Karpas-422 (cell line): ENCODE measurements around the gene TRABD2A. TPM values are rescaled to one million over a fixed set of nuclear protein-coding genes. Genes with fewer than 3 reads are reported as not detected.

ENCODE experiments used
- DNase-seq: peaks from one replicate; pipeline ENCODE4 v3.0.0-alpha.2; 2015
- H2AFZ ChIP-seq: fragments of 200-600 bp; sonication (generic); 2 replicates; pipeline ENCODE4 v1.6.1; 2014; ENCODE audit warnings: antibody characterized with exemption, low read length, mixed read lengths
- H3K27ac ChIP-seq: fragments of 200-600 bp; sonication (generic); 2 replicates; pipeline ENCODE4 v1.5.1; 2014; ENCODE audit warnings: mild to moderate bottlenecking, low read length, moderate library complexity
- H3K27me3 ChIP-seq: fragments of 200-600 bp; sonication (generic); 2 replicates; pipeline ENCODE4 v1.6.1; 2014; ENCODE audit warnings: low read length, mixed read lengths
- H3K36me3 ChIP-seq: fragments of 200-600 bp; sonication (generic); 2 replicates; pipeline ENCODE4 v1.6.1; 2014; ENCODE audit warnings: low read length, mixed read lengths; ENCODE audit not compliant: insufficient read depth
- H3K4me1 ChIP-seq: fragments of 200-600 bp; sonication (generic); 2 replicates; pipeline ENCODE4 v1.6.1; 2014; ENCODE audit warnings: mild to moderate bottlenecking, low read length, mixed read lengths
- H3K4me2 ChIP-seq: fragments of 200-600 bp; sonication (generic); 2 replicates; pipeline ENCODE4 v1.6.1; 2014; ENCODE audit warnings: low read length, low read depth, mild to moderate bottlenecking; ENCODE audit not compliant: poor library complexity, severe bottlenecking
- H3K4me3 ChIP-seq: fragments of 200-600 bp; sonication (generic); 2 replicates; pipeline ENCODE4 v1.5.1; 2014; ENCODE audit warnings: mild to moderate bottlenecking, antibody characterized with exemption, low read length, mixed read lengths
- H3K79me2 ChIP-seq: fragments of 200-600 bp; sonication (generic); 2 replicates; pipeline ENCODE4 v1.6.1; 2014; ENCODE audit warnings: mild to moderate bottlenecking, low read length, mixed read lengths
- H3K9ac ChIP-seq: fragments of 200-600 bp; sonication (generic); 2 replicates; pipeline ENCODE4 v1.6.0; 2014; ENCODE audit warnings: low read length
- H3K9me2 ChIP-seq: fragments of 200-600 bp; sonication (generic), shearing (Covaris generic); replicated peaks from 2 replicates; pipeline ENCODE4 v1.6.0; 2014; ENCODE audit warnings: mild to moderate bottlenecking, low read length, moderate library complexity; ENCODE audit not compliant: insufficient read depth
- H3K9me3 ChIP-seq: fragments of 300-700, 200-600 bp; sonication (generic); 2 replicates; pipeline ENCODE4 v1.6.1; 2014; ENCODE audit warnings: low read length, mixed read lengths
- H4K20me1 ChIP-seq: fragments of 200-600 bp; sonication (generic); 2 replicates; pipeline ENCODE4 v1.6.1; 2014; ENCODE audit warnings: mild to moderate bottlenecking, antibody characterized with exemption, low read length, low read depth; ENCODE audit not compliant: insufficient read depth
- total RNA-seq: library from RNA; depleted of rRNA; stranded (reverse); fragments of >200 nt; shearing (Covaris generic); gene quantifications from 2 replicates; pipeline ENCODE4 v1.2.3, GENCODE V29; 2014; ENCODE audit warnings: low replicate concordance; rRNA removed

TRABD2A gene
- 0.04 and 2.4 TPM in 2 replicates for total RNA-seq

DNA sequence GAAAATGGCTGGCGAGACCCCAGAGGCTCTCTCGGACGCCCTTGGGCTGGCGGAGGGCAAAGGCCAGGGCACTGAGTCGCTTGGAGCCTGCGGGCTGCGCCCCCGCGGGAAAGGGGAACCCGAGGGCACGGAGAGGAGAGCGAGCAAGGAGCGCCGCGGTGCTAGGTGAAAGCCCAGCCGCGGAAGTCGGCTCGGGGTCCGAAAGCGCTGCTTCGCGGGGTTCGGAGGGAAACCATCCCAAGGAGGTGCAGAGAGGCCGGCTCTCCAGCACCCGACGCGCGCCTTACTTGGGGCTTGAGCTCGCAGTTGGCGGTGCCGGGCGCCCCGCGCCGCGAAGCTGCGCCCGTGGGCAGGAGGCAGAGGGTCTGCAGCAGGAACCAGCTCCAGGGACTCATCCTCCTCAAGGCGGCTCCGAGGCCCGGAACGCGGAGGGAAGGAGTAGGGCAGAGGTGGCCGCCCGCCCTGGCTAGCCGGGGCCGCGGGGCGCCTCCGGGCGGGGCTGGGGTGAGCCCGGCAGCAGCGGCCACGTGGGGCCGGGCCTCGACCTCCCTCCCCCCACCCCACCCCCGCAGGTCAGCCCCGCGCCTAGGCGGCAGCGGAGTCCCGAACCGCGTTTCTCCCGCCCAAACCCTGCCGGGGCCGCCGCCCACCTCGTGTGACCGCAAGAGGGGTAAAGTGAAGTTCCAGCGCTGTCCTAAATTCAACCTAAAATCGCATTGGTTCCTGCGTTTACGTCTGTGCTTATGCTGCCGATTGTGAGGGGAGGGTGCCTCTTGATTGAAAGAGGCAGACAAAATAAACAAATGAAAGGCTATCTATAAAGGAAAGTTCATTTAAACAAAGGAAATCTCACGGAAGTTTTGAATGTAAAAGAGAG, at the start of gene TRABD2A:
Gene TRABD2A (minus strand): TSS at position 440 of the 877 bp plus-strand sequence. CDS start 45 bp downstream, at position 395.
- peak within 1 kb of the TSS; percentile 50 for H3K9ac ChIP-seq
- H3K9me3 ChIP-seq: no peaks in the 10 kb centered on the region
- H3K79me2 ChIP-seq: no peaks in the 10 kb centered on the region

DNA sequence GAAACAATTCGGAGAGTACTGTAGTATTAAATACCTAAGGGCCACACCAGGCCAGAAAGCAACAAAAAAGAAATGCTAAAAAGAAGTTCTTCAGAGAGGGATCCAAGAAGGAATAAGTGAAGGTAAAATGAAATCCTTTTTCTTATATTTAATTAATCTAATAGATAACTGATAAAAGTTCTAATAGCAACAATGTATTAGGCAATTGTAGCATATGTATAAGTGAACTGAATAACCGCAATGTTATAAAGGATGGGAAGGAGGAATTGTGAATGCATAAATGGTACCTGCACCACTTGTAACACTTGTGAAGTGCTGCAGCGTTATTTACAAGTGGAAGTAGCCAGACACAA, 46.4 kb upstream of the TRABD2A start:
- H2AFZ ChIP-seq: 0 out of 2 replicates have a peak overlapping the region, but pooled peaks have one; percentile 87
- no peaks in the 10 kb centered on the region for H3K9me2 ChIP-seq
- peak overlapping the region; percentile 76 for H3K9ac ChIP-seq
- peak overlapping the region; percentile 72 for H3K4me3 ChIP-seq
- H3K4me1 ChIP-seq: peaks cover 33% of the 10 kb centered on the region
- H3K4me2 ChIP-seq: peak overlapping the region; percentile 80
- H3K9me3 ChIP-seq: no peaks in the 10 kb centered on the region
- DNase-seq: no peak
- H3K36me3 ChIP-seq: no peaks in the 10 kb centered on the region
- H4K20me1 ChIP-seq: no peaks in the 10 kb centered on the region
- no peak overlapping the region for H3K27ac ChIP-seq
- no peaks in the 10 kb centered on the region for H3K79me2 ChIP-seq
- H3K27me3 ChIP-seq: no peaks in the 10 kb centered on the region

More for the DNA sequence above, at the start of gene TRABD2A:
- H3K4me2 ChIP-seq: peak within 1 kb of the TSS; percentile 80
- peak within 1 kb of the TSS; percentile 58 for H3K4me3 ChIP-seq
- H2AFZ ChIP-seq: peak within 1 kb of the TSS; percentile 82
- peaks cover 22% of the 10 kb centered on the region for H3K4me1 ChIP-seq
- DNase-seq: no peak
- no peaks in the 10 kb centered on the region for H4K20me1 ChIP-seq
- H3K27ac ChIP-seq: no peak within 1 kb of the TSS
- no peaks in the 10 kb centered on the region for H3K9me2 ChIP-seq
- H3K27me3 ChIP-seq: no peaks in the 10 kb centered on the region
- no peaks in the 10 kb centered on the region for H3K36me3 ChIP-seq

DNA sequence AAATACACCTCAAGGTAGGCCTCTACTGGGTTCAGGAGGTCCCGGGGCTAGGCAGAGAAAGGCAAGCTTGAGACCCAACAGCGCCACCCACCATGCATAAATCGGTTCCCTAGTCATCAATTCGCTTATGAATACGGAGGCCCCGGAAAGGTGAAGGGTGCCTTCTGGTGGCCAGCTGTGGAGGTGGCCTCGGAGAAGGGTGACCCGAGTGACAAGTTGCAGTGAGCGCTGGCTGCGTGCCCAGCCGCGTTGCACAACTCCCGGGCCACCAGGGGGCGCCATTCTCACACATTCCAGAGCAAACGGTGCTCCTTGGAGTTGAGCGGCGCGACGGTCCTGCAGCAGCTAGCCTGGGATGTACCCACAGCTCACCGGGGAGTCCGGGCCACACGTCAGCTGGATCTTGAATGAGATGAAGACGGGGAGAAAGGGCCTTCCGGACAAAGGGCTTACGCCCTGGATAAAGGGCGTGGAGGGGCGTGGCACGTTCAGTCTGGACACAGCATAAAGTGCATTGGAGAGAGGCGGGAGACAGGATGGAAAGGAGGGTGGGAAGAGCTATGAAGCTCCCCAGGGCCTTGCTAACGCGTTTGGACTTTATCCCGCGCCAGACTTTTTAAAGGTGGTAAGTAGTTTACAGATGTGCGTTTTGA, 45.0 kb upstream of the TRABD2A start:
- Histone ChIP-seq H3K9me3 (no peaks in the 10 kb centered on the region), H3K4me1 (peaks cover 33% of the 10 kb centered on the region), H3K4me3 (peak overlapping the region; percentile 72), H3K9me2 (no peaks in the 10 kb centered on the region), H3K79me2 (no peaks in the 10 kb centered on the region), H3K27me3 (no peaks in the 10 kb centered on the region), H3K9ac (peak overlapping the region; percentile 76), H3K36me3 (no peaks in the 10 kb centered on the region), H3K27ac (peak overlapping the region; percentile 55), H4K20me1 (no peaks in the 10 kb centered on the region), H2AFZ (peak overlapping the region; percentile 87), H3K4me2 (peak overlapping the region; percentile 80)
- DNase-seq: peak; percentile 99

DNA sequence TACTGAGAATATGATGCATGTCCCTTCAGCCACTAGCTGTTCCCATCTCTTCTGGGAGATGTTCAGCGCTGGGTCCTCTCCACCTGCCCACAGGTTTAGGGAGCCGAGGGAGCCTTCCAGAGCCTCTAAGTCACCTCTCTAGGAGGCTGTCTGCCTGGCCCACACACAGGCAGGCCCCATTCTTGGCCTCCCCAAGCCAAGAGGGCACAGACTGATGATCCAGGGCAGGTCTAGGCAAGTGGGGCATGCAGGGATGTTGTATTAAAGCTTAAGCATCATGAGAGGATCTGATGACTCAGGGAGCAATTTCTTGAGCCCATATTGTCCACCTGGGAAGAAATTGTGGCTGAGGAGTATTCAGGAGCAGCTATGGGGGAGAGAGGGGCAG, 44.4 kb upstream of the TRABD2A start:
- Histone ChIP-seq H3K9me2 (no peaks in the 10 kb centered on the region), H4K20me1 (no peaks in the 10 kb centered on the region), H2AFZ (peak overlapping the region; percentile 87), H3K4me1 (peaks cover 35% of the 10 kb centered on the region), H3K79me2 (no peaks in the 10 kb centered on the region), H3K9ac (peak overlapping the region; percentile 46), H3K4me2 (peak overlapping the region; percentile 30), H3K36me3 (no peaks in the 10 kb centered on the region), H3K4me3 (peak overlapping the region; percentile 22; the same call in 1 of the 2 replicates), H3K27ac (peak overlapping the region; percentile 55), H3K27me3 (no peaks in the 10 kb centered on the region), H3K9me3 (no peaks in the 10 kb centered on the region)
- no peak for DNase-seq

GRCh38 chr2:84924173-84925106, 43.6 kb upstream of the TRABD2A start:
- H2AFZ ChIP-seq: peak overlapping the region; percentile 87
- H3K4me2 ChIP-seq: peak overlapping the region; percentile 70
- H3K79me2 ChIP-seq: no peaks in the 10 kb centered on the region
- H4K20me1 ChIP-seq: no peaks in the 10 kb centered on the region
- no peaks in the 10 kb centered on the region for H3K9me2 ChIP-seq
- DNase-seq: peak; percentile 96
- peak overlapping the region; percentile 55 for H3K27ac ChIP-seq
- H3K36me3 ChIP-seq: no peaks in the 10 kb centered on the region
- peaks cover 44% of the 10 kb centered on the region for H3K4me1 ChIP-seq
- peak overlapping the region; percentile 53 for H3K4me3 ChIP-seq
- H3K9me3 ChIP-seq: no peaks in the 10 kb centered on the region
- peak overlapping the region; percentile 51 for H3K9ac ChIP-seq
- H3K27me3 ChIP-seq: no peaks in the 10 kb centered on the region

DNA sequence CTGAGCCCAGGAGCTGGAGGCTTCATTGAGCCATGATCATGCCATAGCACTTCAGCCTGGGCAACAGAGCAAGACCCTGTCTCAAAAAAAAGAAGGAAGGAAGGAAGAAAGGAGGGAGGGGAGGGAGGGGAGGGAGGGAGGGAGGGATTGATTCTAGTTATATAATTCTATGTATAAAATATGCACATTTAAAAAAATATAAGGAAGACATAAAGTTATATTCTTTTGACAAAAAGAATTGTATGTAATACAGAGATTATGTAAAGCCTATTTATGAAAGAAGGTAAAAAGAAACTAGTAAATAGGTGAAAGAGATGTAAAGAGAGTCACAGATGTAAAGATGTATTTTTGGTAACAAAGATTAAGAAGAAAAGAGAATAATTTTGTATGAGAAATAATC, 42.1 kb upstream of the TRABD2A start:
- H3K4me1 ChIP-seq: peaks cover 48% of the 10 kb centered on the region
- no peak overlapping the region for H3K4me2 ChIP-seq
- H3K27ac ChIP-seq: no peak overlapping the region

GRCh38 chr2:84919885-84920580, 39.1 kb upstream of the TRABD2A start:
- Histone ChIP-seq H3K27me3 (no peaks in the 10 kb centered on the region), H3K9me2 (no peaks in the 10 kb centered on the region), H4K20me1 (no peaks in the 10 kb centered on the region), H3K4me2 (peak overlapping the region; percentile 25), H3K79me2 (no peaks in the 10 kb centered on the region), H3K36me3 (no peaks in the 10 kb centered on the region), H3K9ac (no peak overlapping the region), H3K27ac (peak overlapping the region; percentile 41), H3K4me3 (no peak overlapping the region), H2AFZ (peak overlapping the region; percentile 40; the same call in 1 of the 2 replicates), H3K4me1 (peaks cover 25% of the 10 kb centered on the region), H3K9me3 (no peaks in the 10 kb centered on the region)
- peak; percentile 50 for DNase-seq

More for the DNA sequence above, 42.1 kb upstream of the TRABD2A start:
- no peak for DNase-seq
- Histone ChIP-seq H3K36me3 (no peaks in the 10 kb centered on the region), H3K4me3 (no peak overlapping the region), H3K9me3 (no peaks in the 10 kb centered on the region), H3K9ac (no peak overlapping the region), H3K27me3 (no peaks in the 10 kb centered on the region), H3K9me2 (no peaks in the 10 kb centered on the region), H2AFZ (no peak overlapping the region), H3K79me2 (no peaks in the 10 kb centered on the region), H4K20me1 (no peaks in the 10 kb centered on the region)
